Gastroesophageal sphincter (tissue), 3 donors: Measurements from ENCODE around the gene LSS.

Source experiments
- CTCF ChIP-seq, 4 experiments: fragments of 200-600 bp in 2 of 4; fragments of 450-650 bp in 2 of 4; sonication (generic) in 1 of 4; IDR thresholded peaks; one replicate each; pipeline ENCODE4 v1.5.1; 2017 to 2019; ENCODE audit warnings: antibody characterized with exemption in 4 of 4, mild to moderate bottlenecking in 2 of 4, moderate library complexity in 2 of 4
- EP300 ChIP-seq: sonication (generic); formaldehyde crosslinking; IDR thresholded peaks from one replicate; pipeline ENCODE4 v1.6.1; 2017; ENCODE audit warnings: antibody characterized with exemption, mild to moderate bottlenecking
- POLR2A ChIP-seq, 2 donors: fragments of 450-650 bp; IDR thresholded peaks; one replicate each; pipeline ENCODE4 v1.6.1; 2017; ENCODE audit warnings: antibody characterized with exemption in 2 of 2, mild to moderate bottlenecking in 2 of 2, moderate library complexity in 1 of 2
- POLR2AphosphoS5 ChIP-seq: sonication (generic); formaldehyde crosslinking; IDR thresholded peaks from one replicate; pipeline ENCODE4 v1.6.1; 2017; ENCODE audit warnings: antibody characterized with exemption

DNA sequence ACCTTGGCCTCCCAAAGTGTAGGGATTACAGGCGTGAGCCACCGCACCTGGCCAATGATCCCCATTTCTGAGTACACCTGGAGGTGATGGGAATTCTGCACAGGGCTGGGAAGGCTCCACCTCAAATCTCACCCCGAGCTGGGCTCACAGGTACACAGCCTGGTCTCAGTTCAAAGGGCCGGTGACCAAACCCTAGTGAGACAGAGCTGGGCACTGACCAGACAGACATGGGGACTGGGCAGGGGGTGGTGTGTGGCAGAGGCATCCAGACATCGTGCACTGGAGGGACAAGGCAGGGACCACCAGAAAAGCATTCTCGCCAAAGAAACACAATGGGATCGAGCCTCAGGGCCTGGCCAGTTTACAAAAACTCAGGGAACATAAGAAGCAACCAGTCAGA is 17.2 kb downstream of the LSS start:
- TF ChIP-seq CTCF (IDR thresholded peaks at IDR 0.05) (no peak), POLR2A (IDR thresholded peaks at IDR 0.05) (no peak), POLR2AphosphoS5 (no peak), EP300 (no peak)
